NCI-H2029 treated with DMSO at 0.1 percent for 48 hours (cell line): ENCODE results near the gene PABPC4L.
"Not testable (repeated sequence)": the region's sequence is repeated elsewhere in the genome, so short reads cannot be mapped to it uniquely, and the experiment has no call there.

Experiments
- DNase-seq: peaks from one replicate; lab custom pipeline; 2025; lab: John Stamatoyannopoulos, UW

PABPC4L gene

DNA sequence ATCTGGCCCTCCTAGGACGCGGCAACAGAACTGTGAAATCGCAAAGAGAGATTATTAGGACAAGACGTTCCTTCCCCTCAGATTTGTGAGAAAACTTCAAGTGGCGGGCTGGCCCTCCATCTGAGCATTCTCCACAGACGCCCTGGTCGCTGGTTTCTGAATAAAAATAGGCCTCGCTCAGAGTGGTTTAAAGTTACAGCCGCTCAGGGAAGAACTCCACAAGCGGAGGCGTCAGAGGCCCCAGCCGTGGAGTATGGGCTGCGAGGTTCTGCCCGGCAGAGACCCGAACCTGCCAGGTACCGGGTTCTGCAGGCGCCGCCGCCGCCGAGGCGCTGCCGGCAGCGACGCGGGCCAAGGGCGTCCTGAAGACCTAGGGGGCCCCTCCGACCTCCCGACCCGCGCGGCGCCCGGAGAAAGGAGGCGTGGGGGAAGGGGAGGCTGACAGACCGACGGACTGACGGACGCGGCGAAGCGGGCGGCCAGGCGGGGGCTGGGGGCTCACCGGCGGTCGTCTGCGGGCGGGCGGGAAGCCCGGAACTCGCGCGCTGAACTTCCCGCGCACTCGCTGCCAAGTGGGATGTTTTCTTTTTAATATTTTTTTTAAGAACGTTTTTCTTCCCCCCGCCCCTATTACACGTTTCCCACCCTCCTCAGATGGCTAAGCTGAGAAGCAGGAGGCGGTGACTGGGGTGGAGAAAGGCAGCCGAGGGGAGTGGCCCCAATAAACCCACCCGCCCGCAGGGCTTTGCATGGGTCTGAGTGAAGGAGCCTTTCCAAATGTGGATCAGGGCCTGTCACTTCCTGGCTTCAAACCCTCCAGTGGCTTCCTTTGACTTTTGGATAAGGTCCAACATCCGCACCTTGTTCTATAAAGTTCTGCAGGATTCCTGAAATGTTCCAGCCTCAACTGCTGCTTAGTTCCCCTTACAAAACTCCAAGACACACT lies at the start of gene PABPC4L:
Gene PABPC4L (minus strand): TSS at position 574 of the 946 bp plus-strand sequence. CDS start 770 bp downstream, outside the sequence.
- no peak for DNase-seq

DNA sequence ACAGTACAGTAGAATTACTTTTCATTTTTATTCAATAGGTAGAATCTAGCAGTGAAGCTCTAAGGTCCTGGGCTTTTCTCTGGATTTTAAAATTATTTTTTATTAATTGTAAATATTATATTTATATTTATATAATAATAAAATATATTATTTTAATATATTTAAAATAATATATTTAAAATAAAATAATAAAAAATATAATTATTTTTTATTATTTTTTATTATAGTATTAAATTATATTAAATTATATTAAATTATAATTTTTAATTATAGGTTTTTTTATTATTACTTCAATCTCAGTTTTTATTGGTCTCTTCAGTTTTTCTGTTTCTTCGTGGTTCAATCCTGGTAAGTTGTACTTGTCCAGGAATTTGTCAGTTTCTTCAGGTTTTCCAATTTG lies 49.7 kb upstream of the PABPC4L start:
- no peak for DNase-seq

DNA sequence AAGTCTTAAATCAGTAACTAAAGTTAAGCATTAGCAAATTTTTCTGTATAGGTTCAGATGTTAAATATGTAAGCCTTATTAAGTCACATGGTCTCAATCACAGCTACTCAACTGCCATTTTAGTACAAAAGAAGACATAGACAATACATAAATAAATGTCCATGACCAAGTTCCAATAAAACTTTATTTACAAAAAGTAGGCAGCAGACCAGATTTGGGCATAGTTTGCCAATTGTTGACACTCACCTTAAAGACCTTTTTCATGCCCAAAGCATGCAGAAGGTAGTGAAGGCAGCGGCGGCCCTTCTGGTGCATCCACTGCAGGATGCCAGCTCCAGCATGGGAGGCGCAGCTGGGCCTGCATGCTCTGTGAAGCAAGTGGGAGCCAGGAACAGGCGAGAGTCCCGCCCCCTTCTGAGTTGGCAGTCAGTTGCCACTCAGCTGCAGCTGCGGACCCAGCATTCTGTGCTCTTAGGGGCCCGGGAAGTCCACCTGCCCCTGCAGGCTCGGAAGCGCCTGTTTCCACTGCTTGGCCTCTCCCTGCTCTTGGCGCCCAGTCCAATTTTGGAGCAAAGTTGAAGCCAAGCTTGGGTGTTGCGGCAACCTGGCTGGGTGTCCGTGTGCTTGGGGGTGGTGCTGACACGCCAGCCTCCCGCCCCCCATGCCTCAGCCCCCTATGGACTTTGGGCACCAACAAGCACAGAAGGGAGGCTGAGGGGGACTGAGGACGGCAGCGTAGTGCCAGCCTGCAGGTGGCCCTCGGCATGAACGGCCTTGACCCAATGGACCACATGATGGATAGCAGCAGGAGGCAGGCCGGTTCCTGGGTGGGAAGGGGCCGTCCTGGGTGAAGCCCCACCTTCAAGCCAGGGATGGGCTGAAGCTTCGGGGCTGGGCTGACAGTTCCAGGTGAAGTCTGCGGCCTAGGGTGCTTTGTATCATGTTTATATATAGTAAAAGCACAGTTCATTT lies 42.4 kb upstream of the PABPC4L start:
- no peak for DNase-seq

DNA sequence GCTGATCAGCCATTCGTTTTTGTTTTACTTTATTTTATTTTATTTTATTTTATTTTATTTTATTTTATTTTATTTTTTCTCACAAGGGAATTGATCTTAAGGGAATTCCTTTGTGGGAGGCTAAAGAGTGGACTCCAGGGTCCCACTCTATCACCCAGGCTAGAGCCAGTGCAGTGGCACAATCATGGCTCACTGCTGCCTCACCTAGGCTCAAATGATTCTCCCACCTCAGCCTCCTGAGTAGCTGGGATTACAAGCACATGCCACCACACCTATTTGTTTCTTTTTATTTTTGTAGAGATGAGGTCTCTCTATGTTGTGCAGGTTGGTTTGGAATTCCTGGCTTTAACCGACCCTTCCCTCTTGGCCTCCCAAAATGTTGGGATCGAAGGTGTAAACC lies 17.5 kb upstream of the PABPC4L start:
- DNase-seq, result no peak

DNA sequence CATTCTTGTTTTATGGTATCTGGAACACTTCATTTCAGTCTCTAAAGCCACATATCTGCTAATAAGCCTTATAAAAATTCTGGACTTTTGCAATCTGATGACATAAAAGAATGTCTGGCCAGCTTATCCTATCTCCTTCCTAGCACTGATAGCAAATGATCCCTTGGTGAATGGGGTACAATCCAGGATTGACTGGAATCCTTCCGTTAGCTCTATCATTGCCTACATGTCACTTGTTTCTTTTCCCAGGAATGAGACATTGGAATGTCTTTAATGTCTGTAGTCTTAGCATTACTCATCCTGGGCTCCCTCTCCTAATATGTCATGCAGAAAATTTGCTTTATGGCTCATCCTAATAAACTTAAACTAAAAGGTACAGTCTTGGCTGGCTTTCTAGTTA lies 14.8 kb upstream of the PABPC4L start:
- DNase-seq, result no peak

DNA sequence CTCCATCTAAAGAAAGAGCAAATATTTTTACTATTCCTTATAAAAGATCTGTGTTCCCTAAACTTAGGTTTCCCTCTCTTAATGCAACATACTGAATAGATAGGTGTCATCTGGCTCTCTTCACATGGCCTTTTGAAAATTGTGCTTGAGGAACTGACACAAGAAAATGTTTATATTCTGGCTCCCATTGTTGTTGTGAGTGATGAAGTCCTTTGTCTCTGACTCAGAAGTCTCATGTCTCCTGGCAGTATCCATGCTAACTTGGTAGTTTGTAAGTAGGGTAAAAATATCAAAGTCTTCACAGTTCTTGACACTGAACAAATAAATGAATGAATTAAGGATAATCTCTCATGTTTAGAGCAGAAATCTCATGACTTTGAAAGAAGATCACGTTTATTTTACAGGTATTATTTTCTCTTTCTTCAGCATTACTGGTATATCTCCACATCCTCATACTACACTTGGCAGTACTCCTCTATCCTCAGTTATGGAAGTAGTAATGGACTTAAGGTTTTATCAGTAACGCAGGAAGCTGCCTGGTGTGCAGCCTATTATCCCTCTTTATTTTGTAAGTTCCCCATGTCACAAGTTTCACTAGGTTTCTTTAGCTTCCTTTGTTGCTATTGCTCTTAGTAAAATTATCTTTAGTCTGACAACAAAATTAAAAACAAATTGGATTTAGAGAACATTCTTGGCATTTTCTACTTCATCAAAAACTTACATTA lies 14.2 kb upstream of the PABPC4L start:
- no peak for DNase-seq

DNA sequence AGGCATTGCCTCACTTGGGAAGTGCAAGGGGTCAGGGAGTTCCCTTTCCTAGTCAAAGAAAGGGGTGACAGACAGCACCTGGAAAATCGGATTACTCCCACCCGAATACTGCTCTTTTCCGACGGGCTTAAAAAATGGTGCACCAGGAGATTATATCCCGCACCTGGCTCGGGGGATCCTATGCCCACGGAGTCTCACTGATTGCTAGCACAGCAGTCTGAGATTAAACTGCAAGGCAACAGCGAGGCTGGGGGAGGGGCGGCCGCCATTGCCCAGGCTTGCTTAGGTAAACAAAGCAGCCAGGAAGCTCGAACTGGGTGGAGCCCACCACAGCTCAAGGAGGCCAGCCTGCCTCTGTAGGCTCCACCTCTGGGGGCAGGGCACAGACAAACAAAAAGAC lies 6.4 kb upstream of the PABPC4L start:
- DNase-seq, result not testable (repeated sequence)

DNA sequence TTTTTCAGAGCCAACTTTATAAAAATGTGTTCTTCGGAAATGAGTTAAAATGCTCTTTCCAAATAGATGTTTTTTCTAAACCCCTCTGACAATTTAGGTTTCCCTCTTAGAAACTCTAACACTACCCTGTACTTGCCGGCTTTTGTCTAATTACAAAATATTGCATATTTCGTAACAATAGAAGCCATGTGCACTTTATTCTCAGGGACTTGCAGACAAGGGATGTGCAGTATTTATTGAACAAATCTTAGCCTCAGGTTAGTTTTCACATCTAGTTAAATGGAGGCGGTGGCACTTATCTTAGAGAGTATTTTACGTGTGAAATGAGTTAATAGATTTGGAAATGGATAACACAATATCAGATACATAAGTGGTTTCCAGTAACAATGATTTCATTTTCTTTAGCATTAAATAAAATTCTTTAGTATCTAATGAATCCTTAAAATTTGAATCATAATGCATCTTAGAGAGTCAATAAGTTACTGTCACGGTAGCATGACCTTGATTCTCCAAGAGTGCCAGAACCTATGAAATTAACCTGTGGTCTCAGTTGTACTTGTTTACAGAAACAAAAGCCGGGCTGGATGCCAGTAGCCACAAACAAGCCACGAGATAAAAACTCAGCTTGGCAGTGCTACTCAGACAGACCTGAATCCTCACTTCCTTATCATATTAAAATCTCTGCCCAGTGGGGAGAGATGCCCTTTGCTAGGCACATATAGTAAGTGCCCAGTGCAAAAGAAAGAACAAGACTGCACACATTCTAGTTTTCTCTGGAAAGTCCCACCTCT lies 772 bp upstream of the PABPC4L start:
- DNase-seq, result no peak

DNA sequence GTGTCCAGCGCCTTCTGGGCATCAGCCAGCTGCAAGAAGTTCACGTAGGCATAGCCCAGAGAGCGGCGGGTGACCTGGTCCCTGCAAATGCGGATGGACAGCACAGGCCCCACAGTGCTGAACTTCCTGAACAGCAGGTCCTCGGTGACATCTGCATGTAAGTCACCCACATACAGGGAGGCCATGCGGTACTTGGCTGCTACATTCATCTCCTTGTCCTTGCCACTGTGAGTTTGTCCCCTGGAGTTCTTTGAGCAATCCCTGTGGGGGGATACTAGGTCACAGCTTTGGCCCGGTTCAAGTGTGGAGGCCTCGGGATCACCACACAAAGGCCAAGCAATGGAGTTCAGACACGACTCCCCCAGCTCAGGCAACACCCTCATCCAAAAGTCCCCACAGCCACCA lies 776 bp downstream of the PABPC4L start:
- DNase-seq, result no peak

DNA sequence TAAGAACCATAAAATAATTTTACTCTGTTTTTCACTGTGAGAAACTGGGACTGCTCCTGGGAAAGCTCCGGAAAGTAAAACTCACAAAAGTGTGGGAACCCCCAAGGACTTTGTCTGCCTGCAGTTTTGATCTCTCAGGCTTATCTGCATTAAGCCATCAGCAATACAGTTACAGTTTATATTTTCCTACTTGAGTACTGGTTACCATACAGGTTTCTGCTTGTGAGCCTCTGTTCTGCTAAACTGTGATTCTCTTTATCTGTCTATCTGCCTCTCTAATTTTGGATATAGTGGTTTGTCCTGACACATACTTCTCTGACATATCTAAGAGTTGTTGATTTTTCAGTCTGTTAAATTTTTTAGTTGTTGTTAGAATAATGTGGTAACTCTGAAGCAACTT lies 11.6 kb downstream of the PABPC4L start:
- no peak for DNase-seq

DNA sequence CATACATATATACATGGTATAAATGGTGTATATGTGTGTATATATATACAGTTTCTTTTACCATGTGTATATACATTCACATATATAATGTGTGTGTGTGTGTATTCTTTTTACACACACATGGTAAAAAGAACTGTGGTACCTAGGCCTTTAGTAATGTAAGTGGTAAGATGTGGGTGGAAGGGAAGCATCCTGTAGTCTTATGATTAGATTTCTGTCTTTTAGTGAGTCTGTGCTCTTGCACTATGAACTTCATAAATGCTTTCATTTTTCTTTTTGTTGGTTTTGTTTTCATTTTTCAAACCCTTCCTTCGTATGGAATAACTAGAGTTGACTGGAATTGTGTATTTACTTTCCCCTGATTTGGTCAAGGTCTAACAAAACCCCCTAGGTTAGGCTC lies 12.1 kb downstream of the PABPC4L start:
- DNase-seq, result no peak

DNA sequence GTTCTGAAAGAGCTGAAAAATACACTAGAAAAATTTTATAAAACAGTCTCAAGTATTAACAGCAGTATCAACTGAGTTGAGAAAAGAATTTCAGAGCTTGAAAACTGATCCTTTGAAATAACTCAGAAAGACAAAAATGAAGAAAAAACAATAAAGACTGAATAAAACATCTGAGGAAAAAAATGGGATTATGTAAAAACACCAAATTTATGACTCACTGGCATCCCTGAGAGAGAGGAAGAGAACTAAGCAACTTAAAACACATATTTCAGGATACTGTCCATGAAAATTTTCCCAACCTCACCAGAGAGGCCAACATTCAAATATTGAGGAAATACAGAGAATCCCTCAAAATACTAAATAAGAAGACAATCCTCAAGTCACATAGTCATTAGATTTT lies 22.9 kb downstream of the PABPC4L start:
- DNase-seq, result no peak

DNA sequence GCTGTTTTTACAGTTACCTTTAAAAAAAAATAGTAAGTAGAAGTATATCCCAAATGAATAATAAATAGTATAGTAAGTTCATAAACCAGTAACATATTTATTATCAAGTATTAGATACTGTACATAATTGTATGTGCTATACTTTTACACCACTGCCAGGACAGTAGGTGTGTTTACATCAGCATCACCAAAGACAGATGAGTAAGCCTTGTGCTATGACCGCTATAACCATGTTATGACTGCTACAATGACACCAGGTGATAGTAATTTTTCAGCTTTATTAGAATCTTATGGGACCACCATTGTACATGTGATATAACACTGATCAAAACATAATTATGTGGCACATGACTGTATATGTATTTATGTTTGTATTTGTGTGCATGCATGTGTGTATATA lies 27.3 kb downstream of the PABPC4L start:
- no peak for DNase-seq

DNA sequence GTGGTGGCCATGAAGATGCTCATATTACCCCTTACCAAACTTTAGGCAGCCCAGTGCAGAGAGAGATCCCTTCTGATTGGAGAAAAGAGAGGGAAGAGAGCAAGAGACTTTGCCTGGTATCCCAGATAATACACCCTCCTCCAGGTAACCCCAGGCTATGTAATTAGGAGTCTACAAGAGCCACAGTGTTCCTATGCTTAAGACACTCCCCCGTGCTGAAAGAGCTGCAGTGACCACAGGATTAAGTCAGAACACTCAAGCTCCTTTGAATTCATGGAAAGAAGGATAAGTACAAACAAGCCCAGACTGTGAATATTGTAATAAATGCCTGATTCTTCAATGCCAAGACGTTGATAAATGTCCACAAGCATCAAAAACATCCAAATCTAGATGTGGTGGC lies 41.4 kb downstream of the PABPC4L start:
- no peak for DNase-seq

DNA sequence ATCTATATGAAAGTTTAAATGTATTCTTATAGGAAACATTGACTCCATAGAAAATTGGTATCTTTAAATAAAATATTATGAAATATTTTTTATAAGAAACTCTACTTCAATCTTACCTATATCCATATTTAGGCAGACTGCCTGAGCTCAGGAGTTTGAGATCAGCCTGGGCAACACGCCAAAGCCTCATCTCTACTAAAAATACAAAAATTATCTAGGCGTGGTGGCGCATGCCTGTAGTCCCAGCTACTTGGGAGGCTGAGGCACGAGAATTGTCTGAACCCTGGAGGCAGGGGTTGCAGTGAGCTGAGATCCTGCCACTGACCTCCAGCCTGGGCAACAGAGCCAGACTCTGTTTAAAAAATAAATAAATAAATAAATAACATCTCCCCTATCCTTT lies 47.5 kb downstream of the PABPC4L start:
- no peak for DNase-seq

DNA sequence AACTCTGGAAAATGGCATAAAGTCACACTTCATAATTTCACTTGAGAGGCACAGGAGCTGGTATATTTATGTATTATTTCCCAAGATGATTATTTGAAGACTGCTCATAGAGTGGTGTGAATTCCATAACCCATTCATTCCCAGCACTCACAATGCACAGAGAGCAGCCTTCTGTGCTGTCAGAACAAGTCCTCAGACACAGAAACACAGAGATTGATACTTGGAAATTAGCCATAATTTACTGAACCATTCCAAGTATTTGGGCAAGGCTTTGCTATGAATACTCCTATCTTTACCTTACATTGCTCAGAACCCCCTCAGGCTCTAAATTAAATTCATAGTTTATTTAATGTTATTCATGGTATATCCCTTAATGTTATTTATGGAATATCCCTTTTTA lies 53.6 kb downstream of the PABPC4L start:
- DNase-seq, result no peak
